Measurements from ENCODE around the gene HSD17B4.

Gene HSD17B4

DNA sequence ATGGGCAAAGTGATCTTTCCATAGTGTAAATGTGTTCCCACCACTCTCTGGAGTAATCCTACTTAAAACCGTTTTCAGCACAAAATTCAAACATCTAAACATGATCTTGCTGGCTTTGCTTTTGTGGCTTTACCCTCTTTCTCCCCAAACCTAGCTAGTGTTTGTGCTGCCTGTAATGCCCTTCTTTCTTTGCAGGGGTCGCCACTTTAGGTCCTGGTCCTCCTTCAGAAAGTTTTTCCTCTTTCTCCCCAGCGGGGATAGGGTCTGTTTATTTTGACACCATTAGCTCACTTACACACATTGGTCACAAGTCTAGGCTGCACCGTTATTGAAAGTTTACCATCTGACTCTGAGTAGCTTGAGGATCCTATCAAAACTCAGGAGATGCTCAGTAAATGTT lies 736 bp upstream of the HSD17B4 start:
- no peaks in the 10 kb centered on the region for H3K9me3 ChIP-seq (ENCODE audit: insufficient read depth, low read length)
- peak overlapping the region; percentile 94; the same call in 1 of the 2 replicates for H3K4me3 ChIP-seq (ENCODE audit: low read length)
- no peak for TF ChIP-seq EZH2phosphoT487 (IDR thresholded peaks at IDR 0.05; ENCODE audit: low read depth)
- TF ChIP-seq, protein P1, sequence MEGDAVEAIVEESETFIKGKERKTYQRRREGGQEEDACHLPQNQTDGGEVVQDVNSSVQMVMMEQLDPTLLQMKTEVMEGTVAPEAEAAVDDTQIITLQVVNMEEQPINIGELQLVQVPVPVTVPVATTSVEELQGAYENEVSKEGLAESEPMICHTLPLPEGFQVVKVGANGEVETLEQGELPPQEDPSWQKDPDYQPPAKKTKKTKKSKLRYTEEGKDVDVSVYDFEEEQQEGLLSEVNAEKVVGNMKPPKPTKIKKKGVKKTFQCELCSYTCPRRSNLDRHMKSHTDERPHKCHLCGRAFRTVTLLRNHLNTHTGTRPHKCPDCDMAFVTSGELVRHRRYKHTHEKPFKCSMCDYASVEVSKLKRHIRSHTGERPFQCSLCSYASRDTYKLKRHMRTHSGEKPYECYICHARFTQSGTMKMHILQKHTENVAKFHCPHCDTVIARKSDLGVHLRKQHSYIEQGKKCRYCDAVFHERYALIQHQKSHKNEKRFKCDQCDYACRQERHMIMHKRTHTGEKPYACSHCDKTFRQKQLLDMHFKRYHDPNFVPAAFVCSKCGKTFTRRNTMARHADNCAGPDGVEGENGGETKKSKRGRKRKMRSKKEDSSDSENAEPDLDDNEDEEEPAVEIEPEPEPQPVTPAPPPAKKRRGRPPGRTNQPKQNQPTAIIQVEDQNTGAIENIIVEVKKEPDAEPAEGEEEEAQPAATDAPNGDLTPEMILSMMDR (IDR thresholded peaks at IDR 0.05; ENCODE audit: low read depth, low read length), result 0 out of 2 replicates have a peak, but pooled peaks have one; percentile 6
- no peaks in the 10 kb centered on the region for H3K36me3 ChIP-seq (replicated peaks; ENCODE audit: low read depth, low read length)
- peaks cover 13% of the 10 kb centered on the region for H3K79me2 ChIP-seq (ENCODE audit: low read length)
- H3K27ac ChIP-seq (ENCODE audit: low read length), result no peak overlapping the region
- H3K4me1 ChIP-seq (ENCODE audit: low read length), result peaks cover 37% of the 10 kb centered on the region
- H3K27me3 ChIP-seq (ENCODE audit: low read depth, low read length), result no peaks in the 10 kb centered on the region
- peak overlapping the region; percentile 92 for H3K4me2 ChIP-seq (ENCODE audit: low read length)
- H2AFZ ChIP-seq (ENCODE audit: low read depth, low read length), result peak overlapping the region; percentile 86; the same call in 1 of the 2 replicates
- no peaks in the 10 kb centered on the region for H4K20me1 ChIP-seq (ENCODE audit: insufficient read depth, low read length)
- H3K9ac ChIP-seq (ENCODE audit: low read length), result peak overlapping the region; percentile 73; the same call in 1 of the 2 replicates

DNA sequence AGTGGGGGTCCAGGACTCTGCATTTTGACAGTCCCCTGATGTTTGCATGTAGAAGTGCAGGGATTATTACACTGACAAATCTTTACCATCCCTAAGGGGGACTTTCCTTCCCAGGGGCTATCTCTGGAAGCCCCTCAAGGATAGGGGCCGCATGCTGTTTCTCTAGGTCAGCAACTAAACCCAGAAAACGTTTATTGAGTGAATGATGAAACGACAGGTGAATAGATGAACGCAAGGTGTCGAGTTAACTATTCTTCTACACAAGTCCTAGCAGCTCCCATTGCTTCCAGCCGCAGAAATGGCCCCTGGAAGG lies 281 bp upstream of the HSD17B4 start:
- Histone ChIP-seq H3K9ac (ENCODE audit: low read length) (peak overlapping the region; percentile 73), H3K4me2 (ENCODE audit: low read length) (peak overlapping the region; percentile 92), H3K9me3 (ENCODE audit: insufficient read depth, low read length) (no peaks in the 10 kb centered on the region), H3K36me3 (replicated peaks; ENCODE audit: low read depth, low read length) (no peaks in the 10 kb centered on the region), H3K27ac (ENCODE audit: low read length) (no peak overlapping the region), H3K27me3 (ENCODE audit: low read depth, low read length) (no peaks in the 10 kb centered on the region), H4K20me1 (ENCODE audit: insufficient read depth, low read length) (no peaks in the 10 kb centered on the region), H2AFZ (ENCODE audit: low read depth, low read length) (peak overlapping the region; percentile 86), H3K4me1 (ENCODE audit: low read length) (peaks cover 37% of the 10 kb centered on the region), H3K79me2 (ENCODE audit: low read length) (peaks cover 13% of the 10 kb centered on the region), H3K4me3 (ENCODE audit: low read length) (peak overlapping the region; percentile 94)
- TF ChIP-seq, protein P1 (IDR thresholded peaks at IDR 0.05; ENCODE audit: low read depth, low read length), result no peak
- no peak for TF ChIP-seq EZH2phosphoT487 (IDR thresholded peaks at IDR 0.05; ENCODE audit: low read depth)

DNA sequence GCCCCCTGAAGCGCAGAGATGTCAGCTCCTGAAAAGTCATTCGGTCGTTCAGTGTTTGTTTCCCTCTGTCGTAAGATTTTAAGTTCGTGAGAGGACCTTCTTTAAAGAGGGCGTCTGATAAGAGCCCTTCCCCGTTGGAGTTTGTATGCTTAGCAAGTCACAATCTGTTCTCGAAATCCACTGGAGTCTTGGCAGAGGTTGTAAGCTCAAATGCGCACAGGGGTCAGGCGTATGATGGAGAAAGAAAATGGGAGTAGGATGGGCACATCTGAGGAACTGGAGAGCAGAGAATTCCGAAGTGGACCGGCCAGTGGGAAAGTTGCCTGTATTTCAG lies 710 bp downstream of the HSD17B4 start:
- Histone ChIP-seq H3K36me3 (replicated peaks; ENCODE audit: low read depth, low read length) (no peaks in the 10 kb centered on the region), H3K4me1 (ENCODE audit: low read length) (peaks cover 37% of the 10 kb centered on the region), H3K9me3 (ENCODE audit: insufficient read depth, low read length) (no peaks in the 10 kb centered on the region), H2AFZ (ENCODE audit: low read depth, low read length) (peak overlapping the region; percentile 55), H4K20me1 (ENCODE audit: insufficient read depth, low read length) (no peaks in the 10 kb centered on the region), H3K4me2 (ENCODE audit: low read length) (peak overlapping the region; percentile 92), H3K4me3 (ENCODE audit: low read length) (peak overlapping the region; percentile 94), H3K27me3 (ENCODE audit: low read depth, low read length) (no peaks in the 10 kb centered on the region), H3K9ac (ENCODE audit: low read length) (peak overlapping the region; percentile 73), H3K27ac (ENCODE audit: low read length) (no peak overlapping the region), H3K79me2 (ENCODE audit: low read length) (peaks cover 13% of the 10 kb centered on the region)
- TF ChIP-seq, protein P1 (IDR thresholded peaks at IDR 0.05; ENCODE audit: low read depth, low read length), result no peak
- no peak for TF ChIP-seq EZH2phosphoT487 (IDR thresholded peaks at IDR 0.05; ENCODE audit: low read depth)

DNA sequence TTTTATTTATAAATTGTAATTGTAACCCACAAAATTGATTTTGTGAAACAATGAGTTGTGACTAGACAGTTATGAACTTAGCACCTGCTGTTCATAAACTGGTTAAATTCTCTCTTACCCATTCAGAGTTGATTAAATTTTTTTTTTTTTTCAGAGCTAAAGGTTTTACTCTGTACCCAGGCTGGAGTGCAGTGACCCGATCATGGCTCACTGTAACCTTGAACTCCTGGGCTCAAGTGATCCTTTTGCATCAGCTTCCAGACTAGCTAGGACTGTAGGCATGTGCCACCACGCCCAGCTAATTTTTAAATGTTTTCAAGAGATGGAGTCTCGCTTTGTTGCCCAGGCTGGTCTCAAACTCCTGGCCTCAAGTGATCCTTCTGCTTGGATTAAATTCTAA lies 1.9 kb downstream of the HSD17B4 start:
- Histone ChIP-seq H3K36me3 (replicated peaks; ENCODE audit: low read depth, low read length) (no peaks in the 10 kb centered on the region), H3K9me3 (ENCODE audit: insufficient read depth, low read length) (no peaks in the 10 kb centered on the region), H3K79me2 (ENCODE audit: low read length) (peaks cover 13% of the 10 kb centered on the region), H2AFZ (ENCODE audit: low read depth, low read length) (no peak overlapping the region), H3K9ac (ENCODE audit: low read length) (no peak overlapping the region), H3K27me3 (ENCODE audit: low read depth, low read length) (no peaks in the 10 kb centered on the region), H3K4me1 (ENCODE audit: low read length) (peaks cover 34% of the 10 kb centered on the region), H3K4me3 (ENCODE audit: low read length) (no peak overlapping the region), H4K20me1 (ENCODE audit: insufficient read depth, low read length) (no peaks in the 10 kb centered on the region), H3K27ac (ENCODE audit: low read length) (no peak overlapping the region), H3K4me2 (ENCODE audit: low read length) (no peak overlapping the region)
- TF ChIP-seq, protein P1 (IDR thresholded peaks at IDR 0.05; ENCODE audit: low read depth, low read length), result no peak
- TF ChIP-seq EZH2phosphoT487 (IDR thresholded peaks at IDR 0.05; ENCODE audit: low read depth), result no peak
